GM21825 (cell line): ENCODE measurements around the gene NTSR1.

Experiments
- ATAC-seq: cut with Tn5 transposase; IDR thresholded peaks from one replicate; pipeline ENCODE4 v1.9.1; 2021; ENCODE audit warnings: mild to moderate bottlenecking, moderate library complexity; ENCODE audit not compliant: unreplicated experiment

NTSR1 gene

DNA sequence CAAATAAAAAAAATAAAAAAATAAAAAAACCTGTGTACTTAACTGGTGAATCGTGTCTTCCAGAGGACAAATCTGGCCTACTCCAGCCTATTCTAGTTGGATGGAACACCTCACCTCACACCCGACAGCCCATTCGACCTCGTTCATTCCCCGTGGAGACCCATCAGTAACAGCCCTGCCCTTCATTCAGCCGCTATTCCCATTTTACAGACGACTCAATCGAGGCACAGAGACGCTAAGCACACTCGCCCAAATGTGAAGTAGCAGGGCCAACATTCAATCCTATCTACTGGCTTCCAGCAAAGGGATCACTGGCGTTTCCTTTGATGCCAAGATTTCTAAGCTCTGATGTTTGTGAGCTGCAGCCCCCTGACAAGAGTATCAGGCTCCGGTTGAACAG, 1.8 kb upstream of the NTSR1 start:
- ATAC-seq = no peak

DNA sequence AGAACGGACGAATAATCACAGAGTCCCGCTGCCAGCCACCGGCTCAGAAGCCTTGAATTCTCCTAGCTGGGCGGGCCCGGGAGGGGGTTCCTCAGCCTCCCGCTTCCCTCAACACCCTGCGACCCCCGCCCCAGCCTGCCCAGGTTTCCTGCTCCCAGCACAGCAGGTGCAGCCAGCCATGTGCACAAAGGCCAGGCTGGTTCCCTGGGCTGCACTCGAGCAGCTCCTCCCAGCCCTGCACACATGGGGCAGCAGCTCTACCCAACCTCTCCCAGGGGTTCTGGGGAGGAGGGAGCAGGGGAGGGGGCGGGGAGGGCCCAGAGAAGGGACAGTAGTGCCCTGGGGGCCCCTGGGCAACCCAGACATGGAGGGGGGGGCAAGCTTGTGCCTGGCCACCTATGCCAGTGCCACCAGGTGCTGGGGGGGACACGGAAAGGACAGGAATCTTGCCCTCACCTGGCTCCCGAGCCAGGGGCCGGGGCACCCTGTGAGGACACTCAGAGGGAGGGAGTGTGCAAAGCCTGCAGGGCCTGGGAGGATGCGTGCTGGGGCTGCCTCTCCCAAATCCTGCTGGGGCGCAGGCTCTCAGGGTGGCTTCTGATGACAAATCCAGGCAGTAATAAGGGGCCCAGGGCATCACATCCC, 1.2 kb upstream of the NTSR1 start:
- ATAC-seq = no peak

DNA sequence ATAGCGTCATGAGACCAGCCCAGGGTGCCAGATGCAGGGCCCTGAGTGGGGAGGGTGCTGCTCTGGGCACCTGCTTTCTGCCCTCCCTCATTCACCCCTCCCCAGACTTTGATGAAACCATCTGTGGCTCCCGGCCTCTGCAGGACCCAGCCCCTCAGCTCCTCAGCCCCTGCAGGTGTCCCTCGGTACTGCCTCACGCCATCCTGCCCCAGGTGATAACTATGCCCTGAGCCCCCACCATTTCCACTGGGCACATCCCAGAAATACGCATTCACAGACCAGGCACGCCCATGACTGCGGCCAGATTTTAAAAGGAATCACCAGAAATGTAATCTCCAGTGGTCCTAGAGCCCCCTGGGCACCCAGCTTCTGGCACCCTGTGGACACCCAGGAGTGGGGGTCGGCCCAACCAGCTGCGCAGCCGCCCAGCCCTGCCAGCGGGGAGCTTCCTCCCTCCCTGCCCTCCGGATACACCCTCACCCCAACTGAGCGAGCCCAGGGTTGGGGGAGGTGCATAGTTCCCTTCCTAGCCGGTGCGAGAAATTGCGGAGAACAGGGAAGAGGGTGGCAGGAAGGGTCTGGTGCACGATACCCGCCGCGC, 615 bp upstream of the NTSR1 start:
- no peak for ATAC-seq

DNA sequence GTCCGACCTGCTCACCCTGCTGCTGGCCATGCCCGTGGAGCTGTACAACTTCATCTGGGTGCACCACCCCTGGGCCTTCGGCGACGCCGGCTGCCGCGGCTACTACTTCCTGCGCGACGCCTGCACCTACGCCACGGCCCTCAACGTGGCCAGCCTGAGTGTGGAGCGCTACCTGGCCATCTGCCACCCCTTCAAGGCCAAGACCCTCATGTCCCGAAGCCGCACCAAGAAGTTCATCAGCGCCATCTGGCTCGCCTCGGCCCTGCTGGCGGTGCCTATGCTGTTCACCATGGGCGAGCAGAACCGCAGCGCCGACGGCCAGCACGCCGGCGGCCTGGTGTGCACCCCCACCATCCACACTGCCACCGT, 885 bp downstream of the NTSR1 start:
- no peak for ATAC-seq

DNA sequence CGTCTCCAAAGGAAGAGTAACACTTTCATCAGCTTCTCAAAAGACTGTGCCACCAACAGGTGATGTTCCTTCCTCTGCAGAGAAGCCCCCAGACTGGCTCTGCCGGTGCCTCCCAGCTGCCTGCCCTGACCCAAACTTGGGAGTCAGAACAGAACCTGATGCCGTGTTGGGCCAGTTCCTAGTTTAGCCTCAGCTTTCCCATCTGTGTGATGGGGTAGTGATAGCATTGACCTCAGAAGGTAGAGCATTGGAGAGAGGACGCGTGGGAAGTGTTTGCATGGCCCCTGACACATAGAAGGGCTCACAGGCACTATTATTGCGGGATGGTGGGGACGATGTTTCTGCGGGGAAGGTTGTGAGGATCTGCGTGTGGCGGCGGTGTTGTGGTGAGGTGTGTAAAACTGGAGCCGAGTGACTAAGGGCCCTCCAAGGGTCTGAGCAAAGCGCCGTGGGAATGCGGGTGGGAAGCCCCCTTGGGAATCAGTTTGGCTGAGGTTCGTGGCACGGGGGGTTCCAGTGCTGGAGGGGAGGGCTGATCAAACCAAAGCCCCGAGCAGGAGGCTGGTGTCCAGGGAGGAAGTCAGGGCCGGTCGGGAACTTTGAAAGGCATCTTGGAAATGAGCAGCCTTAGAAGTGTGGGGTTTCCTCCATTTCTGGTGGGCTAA, 1.7 kb downstream of the NTSR1 start:
- ATAC-seq = no peak

DNA sequence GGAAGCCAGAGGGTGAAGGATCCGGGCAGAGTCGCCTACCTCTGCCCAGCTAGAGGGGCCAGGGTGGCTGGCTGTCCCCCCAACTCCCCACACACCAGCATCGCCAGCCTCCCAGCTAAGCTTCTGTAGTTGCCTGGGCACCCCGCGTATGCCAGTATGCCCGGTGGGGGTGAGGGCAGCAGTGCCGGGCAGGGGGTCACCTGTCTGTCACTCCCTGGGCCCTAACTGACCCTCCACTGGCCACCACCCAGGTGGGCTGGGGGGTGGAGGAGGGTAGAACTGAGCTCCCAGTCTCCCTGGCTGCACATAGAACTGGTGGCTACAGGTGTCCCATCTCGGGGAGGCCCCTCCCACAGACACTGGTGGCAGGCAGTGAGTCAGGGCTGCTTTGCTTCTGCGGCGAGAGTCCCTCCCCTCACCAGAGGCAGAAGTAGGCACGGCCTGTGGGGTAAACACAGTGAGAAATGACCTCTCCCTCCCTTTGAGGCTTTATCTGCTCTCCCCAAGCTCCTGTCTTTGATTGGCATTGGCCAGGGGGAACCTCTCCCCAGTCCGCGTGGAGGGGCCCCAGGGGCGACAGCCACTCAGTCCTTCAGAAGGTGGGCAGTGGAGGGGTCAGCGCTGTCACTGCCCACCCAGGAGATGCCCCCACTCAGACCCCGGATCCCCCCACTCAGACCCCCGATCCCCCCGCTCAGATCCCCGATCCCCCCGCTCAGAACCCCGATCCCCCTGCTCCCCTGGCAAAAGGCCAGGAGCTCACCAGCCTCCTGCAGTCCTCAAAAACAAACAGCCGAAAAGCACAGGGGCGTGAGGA, 2.5 kb downstream of the NTSR1 start:
- no peak for ATAC-seq

DNA sequence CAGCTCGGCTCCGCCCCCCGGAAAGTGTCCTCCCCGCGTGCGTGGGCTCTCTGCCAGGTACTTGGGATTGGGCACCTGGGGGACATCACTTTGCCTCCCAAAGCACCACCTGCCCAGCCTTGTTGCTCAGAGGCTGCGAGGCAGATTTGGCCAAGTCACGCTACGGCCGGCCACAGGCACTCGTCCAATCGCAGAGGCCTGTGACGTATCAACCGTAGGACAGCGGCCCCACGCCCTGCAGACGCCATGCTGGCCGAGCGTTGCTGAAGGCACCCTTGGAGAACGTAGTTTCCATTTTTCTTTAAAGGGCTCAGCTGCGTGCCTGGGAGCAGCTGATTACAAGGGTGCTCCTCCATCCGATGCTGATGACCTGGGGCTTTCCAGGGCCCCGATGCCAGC, 3.1 kb downstream of the NTSR1 start:
- ATAC-seq = no peak

DNA sequence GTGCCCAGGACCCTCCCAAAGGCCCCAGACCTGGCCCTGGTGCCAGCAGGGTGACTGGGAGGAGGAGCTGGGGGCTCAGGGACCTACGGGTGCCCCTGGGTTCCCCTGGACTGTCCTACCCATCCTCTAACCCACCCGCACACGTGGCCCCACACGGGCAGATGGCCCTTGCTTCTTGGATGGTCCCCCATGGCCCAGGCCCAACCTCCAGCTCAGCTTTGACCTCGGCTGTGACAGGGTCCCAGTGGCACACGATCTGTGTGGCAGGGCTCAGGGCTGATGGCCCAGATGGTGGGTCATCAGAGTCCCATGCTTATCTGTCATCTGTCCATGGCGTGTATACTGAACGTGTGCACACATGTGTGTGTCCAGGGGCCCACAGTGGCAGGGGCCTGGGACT, 4.0 kb downstream of the NTSR1 start:
- ATAC-seq = no peak

DNA sequence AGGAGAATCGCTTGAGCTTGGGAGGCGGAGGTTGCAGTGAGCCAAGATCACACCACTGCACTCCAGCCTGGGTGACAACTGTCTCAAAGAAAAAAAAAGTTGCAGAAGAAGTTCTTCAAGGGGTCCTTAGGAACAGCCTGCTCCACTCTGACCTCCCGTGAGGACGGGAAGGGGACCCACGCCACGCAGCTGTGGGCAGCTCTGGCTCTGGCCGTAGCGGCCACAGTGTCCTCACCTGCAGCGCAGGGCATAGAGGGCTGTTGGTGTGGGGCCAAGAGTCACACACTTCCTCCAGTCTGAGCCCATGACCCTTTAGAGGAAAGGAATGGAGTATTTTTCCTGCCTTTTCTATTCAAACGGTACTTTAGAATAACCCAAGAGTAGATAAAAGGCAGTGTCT, 5.4 kb downstream of the NTSR1 start:
- no peak for ATAC-seq

DNA sequence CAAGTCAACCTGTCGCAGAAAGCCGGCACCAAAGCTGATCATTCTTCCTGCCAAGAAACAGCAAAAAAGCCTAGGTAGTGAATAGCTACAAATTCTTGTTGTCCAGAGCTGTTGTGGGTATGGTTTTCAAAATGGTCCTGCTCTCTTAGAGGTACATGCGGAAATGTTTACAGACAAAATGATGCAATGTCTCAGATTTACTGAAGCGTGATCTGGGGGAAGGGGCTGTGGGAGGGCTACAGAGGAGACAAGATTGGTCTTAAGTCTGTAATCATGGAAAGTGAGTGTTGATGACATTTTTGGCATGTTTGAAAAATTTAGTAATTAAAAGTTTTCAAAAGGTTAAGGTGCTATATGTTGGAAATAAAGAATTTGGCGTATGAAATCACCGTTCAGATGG, 6.2 kb downstream of the NTSR1 start:
- no peak for ATAC-seq

DNA sequence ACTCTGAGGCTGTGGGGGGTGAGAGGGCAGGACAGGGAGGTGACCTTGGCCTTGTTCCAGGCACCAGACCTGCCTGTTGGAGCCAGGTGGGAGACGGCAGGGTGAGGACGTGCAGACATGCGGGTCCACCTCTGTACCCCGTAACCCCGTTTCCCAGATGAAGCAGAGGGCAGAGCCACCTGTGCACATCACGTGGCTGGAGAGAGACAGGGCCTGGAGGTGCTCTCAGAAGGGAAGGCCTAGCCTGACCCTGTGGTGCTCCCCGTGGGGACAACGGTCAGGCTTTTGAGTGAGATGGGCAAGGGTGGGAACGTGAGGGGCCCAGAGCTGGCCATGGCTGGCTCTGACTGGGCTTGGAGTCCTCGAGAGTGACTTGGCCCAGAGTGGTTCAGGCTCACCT, 6.6 kb downstream of the NTSR1 start:
- no peak for ATAC-seq

DNA sequence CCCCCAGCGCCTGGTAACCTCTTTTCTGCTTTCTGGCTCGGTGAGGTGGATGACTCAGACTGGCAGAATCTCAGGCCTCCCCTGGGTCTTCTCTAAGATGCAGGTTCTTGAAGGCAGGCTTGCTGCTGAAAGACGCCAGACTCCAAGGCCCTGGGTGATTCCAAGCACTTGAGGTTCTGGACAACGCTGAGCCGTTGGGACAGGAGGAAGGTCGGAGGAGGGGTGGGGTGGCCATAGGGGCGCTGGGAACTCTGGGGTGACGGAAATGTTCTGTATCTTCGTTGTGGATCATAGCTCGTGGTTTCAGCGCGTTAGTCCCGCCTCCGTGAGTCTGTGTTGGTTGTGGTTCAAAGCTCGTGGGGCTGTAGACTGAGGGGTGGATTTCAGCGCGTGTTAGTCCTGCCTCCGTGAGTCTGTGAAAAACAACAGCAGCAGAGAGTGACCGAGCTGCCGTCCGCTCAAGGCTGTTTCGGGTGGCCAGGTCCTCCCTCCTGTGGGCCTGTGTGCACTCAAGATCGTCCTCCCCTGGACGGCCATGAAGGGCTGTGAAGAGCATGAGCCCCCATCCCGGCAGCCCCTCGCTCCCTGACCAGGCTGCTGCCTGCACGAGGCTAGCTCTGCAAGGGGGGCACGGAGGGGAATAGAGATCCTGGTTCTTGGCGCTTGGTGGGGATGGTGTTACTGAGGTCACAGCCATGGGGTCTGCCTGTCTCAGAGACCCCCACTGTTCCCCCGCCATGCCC, 7.7 kb downstream of the NTSR1 start:
- ATAC-seq = no peak

DNA sequence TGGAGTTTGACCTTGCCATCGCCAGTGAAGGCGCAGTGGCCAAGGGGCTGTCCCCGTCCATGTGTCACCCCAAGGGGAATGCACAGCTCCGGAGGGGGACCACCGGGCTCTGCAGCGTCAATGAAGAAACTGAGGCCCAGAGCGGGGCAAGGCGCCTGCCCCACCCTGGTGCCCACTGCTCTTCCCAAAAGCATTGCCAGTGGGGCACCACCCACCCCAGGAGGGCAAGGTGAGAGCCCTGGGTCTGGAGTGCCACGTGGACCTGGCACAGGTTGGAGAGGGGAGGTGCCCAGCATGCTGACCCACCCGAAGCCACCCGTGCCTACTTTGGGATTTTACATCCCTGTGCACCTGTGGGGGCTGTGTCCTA, 8.3 kb downstream of the NTSR1 start:
- ATAC-seq = no peak

DNA sequence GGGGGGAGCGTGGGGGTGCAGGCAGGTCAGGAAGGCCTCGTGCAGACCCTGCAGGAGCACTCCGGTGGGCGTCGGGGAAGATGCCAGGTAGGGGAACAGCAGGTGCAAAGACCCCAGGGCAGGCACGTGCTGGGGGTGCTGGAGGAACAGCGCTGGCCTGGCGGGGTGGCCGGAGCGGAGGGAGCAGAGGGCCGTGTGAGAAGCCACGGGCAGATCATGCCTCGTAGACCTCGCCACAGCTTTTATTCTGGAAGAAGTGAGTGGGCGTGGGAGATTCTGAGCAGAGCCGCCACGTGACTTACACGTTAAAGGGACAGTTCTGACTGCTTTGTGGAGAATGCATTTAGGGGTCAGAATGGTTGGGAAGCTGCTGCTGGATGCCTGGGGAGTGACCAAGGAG, 9.3 kb downstream of the NTSR1 start:
- no peak for ATAC-seq

DNA sequence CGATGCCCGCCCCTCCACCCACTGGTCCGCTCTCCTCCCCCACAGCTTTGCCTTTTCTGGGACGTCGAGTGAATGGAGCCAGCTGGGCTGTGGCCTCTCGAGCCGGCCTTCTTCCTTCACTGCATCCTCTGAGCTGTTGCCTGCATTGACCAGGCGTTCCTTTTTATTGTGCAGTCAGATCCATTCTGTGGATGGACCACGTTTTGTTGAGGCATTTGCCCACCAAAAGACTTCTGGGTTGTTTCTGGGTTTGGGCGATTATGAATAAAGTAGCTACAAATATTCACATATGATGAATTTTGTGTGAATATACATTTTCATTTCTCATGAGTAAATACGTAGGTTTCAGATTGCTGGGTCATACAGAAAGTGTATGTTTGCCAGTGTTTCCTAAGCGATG, 9.9 kb downstream of the NTSR1 start:
- ATAC-seq = no peak

DNA sequence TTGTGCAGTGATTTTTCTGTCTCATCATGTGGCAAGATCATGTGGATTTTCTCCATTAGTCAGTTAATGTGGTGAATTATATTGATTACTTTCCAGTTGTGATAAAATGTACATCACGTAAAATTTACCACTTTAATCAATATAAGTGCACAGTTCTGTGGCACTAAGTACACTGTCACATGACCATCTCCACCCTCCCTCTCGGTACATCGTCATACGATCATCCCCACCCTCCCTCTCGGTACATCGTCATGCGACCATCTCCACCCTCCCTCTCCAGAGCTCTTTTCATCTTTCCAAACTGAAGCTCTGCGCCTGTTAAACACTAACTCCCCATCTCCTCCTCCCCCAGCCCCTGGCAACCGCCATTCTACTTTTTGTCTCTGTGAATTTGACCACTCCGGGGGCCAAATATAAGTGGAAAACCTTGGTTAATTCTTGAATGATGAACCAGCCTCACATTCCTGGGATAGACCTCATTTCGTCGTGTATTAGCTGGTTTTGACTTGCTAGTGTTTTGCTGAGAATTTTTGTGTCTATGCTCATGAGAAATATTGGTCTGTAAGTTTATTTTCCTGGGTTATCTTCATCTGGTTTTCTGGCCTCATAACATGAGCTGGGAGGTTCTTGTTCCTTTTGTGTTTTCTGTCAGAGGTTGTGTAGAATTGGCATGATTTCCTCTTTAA, 10.8 kb downstream of the NTSR1 start:
- no peak for ATAC-seq

DNA sequence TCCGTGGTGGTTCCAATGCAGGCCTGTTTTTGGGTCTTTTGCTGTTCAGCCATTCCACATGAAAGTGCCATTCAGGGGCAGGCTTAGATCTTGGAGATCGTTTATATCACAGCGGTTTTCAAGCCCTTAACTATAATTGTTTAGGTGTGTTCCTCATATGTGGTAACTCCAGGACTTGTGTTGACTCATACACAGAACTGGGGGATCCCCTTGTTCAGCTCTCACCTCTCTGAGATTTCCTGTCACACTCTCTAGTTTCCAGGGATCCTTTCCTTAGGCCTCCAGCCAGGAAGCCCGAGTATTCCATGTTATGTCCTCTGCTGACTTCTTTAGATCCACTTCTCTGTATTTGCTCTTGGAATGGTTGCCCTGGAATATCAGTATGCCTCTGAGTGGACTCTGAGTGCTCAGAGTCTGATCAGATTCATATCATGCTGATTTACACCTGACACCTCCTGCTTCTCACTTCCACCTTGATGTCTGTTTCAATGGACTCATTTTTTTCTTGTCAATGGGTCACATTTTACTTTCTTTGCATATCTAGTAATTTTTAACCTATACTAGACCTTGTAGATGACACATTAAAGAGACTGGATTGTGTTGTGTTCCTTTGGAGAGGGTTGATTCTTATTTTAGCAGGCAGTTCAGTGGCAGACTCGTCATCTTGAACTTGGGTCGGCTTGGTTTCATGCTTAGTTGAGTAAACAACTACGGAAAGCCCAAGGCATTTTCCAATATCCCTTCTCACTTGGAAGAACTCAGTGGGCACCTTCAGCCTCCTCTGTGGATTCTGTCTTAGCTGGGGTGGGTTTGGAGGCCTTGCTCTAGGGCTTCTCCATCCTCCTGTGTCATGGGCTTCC, 13.1 kb downstream of the NTSR1 start:
- ATAC-seq = no peak

DNA sequence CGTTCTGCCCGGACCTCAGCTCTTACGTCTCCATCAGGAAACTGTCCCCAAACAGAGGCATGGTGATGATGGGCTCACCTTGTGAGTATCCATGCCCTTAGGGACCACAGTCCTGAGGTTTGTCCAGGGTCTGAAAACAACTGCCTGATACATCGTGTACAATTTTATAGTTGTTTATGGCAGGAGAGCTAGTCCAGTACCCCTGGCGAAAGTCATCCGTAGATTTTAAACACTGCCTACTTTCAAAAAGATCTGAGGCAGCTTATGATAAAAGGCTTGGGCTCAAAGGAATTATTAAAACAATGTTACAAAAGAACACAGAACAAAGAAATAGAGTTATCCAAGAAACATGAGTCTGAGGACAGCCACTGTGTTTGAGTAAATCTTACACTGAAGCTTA, 14.0 kb downstream of the NTSR1 start:
- no peak for ATAC-seq

DNA sequence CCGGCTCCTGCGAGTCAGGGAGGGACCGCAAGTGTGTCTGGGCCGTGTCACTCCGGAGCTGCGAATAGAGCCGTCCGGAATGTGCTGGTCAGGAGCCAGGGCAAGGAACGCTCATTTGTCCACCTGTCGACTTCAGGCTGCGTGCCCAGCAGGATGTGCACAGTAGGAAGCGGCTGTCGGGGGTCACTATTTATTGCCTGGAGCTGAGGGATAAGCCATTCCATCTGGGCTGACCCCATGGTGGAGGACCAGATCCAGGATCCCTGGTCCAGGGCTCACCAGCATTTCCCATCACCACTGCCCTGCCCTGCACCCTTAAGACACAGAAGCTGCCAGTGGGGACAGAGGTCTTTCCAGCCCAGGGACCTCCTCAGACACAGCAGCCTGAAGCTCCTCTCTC, 14.7 kb downstream of the NTSR1 start:
- ATAC-seq = no peak
